HG02623 (cell line): Measurements from ENCODE around the gene FAM110D.

ENCODE experiments used
- ATAC-seq: cut with Tn5 transposase; IDR thresholded peaks from one replicate; pipeline ENCODE4 v1.9.1; 2021; ENCODE audit warnings: moderate library complexity; ENCODE audit not compliant: unreplicated experiment

Gene FAM110D

DNA sequence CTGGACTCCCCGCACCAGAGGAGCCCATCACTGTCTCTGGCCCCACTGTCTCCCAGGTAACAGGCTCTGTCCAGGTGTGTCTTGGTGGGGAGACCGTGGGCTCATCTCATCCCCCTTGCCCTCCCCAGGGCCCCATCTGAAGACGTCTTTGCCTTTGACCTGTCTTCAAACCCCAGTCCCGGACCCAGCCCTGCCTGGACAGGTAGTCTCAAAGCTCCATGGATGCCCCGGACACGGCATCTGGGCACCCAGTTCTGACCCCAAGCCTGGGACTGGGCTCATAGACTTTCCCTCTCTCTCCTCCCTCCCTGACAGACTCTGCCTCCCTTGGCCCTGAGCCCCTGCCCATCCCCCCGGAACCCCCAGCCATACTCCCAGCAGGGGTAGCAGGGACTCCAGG, 25.2 kb downstream of the FAM110D start:
- ATAC-seq: no peak

DNA sequence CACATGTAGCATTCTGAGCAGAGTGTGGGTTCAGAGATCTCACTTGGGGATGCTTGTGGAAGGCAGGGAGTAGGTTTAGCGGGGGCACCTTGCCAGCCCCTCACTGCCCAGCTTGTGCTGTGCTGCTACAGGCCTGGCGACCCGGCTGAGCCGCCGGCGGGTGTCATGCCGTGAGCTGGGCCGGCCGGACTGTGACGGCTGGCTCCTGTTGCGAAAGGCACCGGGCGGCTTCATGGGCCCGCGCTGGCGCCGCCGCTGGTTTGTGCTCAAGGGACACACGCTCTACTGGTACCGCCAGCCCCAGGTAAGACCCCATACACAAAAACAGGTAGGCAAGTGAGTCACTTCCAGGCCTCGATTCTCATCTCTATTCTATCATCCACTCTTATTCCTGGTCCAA, 26.0 kb downstream of the FAM110D start:
- ATAC-seq: no peak

DNA sequence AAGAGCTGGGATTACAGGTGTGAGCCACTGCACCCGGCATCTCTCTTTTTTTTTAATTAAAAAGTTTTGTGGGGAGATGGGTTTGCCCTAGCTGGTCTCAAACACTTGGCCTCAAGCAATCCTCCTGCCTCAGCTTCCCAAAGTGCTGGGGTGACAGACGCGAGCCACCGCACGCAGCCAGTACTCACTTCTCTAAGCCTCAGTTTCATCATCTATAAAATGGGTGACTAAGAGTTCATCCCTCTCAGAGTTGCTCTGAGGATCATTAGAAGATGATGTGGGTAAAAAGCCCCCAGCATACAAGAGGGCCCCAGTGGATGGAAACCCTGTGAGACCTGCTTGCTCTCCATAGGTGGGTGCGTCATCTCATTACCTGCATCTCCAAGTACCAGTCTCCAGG, 29.0 kb downstream of the FAM110D start:
- no peak for ATAC-seq

DNA sequence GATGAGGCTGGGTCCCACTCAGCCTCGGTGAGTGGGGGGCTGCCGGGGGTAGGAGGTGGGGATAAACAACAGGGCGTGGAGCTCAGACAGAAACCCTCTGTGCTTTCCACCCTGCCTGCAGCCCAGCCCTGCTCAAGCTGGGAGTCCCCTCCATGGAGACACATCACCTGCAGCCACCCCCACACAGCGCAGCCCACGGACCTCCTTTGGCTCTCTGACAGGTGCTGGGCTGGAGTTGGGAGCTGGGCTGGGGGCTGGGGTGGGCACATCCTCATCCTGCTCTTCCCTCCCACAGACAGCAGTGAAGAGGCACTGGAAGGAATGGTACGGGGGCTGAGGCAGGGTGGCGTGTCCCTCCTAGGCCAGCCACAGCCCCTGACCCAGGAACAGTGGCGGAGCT, 29.6 kb downstream of the FAM110D start:
- ATAC-seq: no peak

DNA sequence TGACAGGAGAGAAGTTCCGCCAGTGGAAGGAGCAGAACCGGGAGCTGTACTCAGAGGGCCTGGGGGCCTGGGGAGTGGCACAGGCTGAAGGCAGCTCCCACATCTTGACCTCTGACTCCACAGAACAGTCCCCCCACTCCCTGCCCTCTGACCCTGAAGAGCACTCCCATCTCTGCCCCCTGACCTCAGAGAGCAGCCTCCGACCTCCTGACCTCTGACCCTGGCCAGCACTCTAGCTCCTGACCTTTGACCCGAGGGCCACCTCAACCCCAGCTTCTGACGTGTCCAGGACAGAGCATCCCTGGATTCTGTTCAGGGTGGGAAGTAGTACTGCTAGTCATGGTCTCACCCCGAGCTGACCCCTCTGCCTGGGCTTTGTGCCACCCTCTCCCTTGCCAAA, 30.5 kb downstream of the FAM110D start:
- ATAC-seq: no peak

DNA sequence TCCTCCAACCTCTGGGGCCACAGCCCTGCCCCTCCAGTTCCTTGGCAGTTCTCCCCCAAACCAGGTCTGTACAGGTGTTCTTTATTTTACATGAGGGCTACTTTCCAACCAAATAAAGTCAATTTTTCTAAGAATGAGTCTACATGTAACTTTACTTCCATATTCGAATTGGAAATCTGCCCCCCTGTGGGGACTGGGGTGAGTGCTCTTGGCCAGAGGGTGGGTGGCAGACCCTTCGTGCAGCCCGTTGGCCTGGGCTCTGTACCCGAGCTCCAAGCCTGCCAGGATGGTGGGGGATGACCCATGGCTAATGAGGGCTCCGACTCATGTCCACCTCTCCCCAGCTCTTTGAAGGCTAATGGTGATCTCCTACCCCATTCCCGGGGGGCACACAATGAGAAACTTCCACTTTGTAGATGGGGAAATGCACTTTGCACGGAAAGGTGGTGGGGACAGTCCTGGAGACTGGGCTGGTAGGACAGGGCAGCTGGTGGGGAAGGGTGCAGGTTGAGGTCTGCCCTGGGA, 30.9 kb downstream of the FAM110D start:
- no peak for ATAC-seq

DNA sequence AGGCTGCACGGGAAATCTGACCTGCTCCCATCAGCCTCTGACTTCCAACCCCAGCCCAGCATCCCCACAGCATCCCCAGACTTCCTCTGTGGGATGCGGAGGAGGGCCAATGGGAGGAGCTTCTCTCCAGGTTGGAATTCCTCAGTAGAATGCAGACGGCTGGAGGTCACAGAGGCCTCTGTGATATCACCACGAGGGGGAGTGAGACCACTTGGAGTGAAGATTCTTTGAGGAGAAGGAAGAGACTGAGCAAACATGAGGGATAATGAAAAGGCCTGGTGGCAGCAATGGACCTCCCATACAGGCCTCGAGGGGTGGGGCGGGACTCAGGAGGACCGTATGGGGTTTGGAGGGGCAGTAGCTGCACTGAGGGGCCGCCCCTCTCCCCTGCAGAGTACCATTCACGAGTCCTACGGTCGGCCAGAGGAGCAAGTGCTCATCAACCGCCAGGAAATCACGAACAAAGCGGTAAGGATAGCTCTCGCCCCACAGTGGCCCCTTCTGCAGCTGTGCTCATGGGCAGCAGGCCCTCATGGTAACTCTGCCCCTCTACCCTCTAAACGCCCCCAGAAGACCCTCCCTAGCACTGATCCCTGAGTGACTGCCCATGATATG, 31.6 kb downstream of the FAM110D start, which contains the start of gene CATSPER4:
CATSPER4 (plus strand) TSS at position 230 of the 615 bp plus-strand sequence; CDS start at position 256, 26 bp downstream.
- no peak for ATAC-seq

DNA sequence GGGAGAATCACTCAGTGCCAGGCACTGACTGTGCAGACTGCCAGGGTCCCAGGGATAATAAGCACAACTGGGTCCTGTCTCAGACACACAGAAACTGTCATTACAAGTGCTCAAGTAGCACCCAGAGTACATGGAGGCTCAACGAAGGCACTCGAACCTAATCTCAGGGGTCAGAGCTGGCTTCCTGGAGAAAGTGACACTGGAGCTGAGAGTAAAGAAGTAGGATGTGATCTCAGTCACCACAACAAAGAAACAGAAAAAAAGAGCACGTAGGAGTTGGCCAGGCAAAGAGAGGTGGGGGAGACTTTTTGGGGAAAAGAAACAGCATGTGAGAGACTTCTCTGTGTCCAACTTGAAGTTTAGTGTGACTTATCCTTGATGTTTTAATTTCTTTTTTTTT, 32.9 kb downstream of the FAM110D start:
- no peak for ATAC-seq

DNA sequence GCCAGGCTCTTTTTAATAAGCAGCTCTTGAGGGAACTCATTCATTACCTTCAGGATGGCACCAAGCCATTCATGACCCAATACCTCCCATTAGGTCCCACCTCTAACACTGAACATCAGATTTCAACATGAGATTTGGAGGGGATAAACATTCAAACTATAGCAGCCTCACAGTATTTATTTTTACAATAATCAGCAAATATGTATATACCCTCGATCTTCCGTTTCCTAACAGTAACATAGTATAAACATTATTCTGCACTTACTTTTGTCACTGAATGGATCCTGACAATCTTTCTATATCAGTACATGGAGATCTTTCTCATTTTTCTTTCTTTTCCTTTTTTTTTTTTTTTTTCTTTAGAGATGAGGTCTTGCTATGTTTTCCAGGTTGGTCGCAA, 36.9 kb downstream of the FAM110D start:
- no peak for ATAC-seq

DNA sequence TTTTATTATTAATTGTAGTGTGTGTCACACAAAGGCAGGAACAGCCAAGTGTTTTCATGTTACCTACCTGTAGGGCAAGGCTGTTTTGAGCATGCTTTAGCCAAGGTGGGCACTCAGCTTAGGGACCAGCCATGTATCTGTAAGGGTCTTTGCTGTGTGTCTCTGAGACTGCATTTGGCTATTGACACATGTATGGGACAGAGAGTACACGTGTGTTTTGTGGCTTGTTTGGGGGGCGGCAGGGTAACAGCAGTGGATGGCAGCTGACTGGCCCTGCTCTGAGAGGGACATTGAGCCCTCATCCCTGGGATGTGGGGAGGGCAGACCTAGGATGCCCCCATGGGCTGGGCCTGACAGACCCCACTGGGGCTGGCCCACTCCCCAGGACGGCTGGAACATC, 38.4 kb downstream of the FAM110D start:
- ATAC-seq: no peak

DNA sequence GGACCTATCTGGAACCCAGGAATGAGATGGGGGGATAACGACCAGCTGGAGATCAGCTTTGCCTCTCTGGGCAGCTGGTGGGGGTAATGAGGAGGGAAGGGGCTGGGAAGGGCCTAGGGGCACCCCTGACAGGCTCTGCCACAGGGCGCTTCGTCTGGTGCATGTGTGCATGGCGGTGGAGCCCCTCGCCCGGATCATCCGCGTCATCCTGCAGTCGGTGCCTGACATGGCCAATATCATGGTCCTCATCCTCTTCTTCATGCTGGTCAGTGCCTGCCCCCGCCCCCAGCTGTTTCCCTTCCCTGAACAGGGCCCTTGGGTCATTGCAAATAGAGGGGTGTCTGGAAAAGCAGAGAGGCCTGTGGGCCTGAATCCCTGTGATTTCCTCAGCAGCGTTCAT, 38.9 kb downstream of the FAM110D start:
- no peak for ATAC-seq

DNA sequence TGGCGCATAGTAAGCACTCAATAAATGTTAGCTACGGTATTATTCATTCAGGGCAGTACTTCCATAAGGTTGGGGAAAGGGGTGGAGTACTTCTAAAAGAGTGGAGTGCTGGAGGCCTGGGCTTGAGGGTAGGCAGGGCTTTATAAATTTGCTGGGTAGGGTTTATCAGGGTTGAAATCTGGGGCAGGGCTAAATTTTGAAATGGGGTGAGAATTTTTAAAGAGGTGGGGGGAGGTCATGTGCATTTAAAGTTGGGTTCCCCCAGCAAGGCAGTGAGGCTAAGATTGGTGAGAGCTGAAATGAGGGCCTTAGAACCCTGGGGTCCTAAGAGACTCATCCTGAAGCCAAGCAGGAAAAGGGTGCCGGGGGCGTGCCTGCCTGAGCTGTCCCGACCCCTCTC, 41.5 kb downstream of the FAM110D start:
- ATAC-seq: no peak

DNA sequence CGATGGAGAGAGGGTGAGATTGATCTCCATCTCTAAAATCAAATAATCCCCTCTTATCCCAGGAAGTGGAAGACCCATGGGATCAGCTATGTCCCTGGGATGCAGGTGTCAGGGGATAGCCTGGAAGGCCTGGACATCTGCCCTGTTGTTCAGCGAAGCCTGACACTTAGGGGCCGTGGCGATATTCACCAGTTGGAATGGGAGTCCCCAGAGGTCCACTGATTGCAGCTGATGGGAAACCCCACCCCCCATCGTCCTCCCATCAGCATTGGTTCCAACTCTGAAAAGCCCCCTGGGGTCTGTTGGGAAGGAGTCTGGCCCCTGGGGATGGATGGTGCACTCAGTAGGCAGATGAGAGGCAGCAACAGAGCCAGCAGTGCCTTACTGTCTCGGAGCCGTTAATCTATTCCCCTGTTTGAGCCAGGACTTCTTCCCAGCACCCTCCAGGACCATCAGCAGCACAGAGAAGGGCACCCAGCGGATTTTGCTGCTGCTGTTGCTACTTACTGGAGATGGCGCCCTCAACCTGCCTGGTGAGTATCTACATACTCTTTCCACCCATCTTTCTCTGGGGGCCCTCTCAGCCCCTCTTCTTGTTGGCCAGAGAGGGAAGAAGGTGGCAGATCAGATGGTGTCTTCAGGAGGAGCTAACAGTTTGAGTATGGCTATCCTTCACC, 44.9 kb downstream of the FAM110D start:
- no peak for ATAC-seq

DNA sequence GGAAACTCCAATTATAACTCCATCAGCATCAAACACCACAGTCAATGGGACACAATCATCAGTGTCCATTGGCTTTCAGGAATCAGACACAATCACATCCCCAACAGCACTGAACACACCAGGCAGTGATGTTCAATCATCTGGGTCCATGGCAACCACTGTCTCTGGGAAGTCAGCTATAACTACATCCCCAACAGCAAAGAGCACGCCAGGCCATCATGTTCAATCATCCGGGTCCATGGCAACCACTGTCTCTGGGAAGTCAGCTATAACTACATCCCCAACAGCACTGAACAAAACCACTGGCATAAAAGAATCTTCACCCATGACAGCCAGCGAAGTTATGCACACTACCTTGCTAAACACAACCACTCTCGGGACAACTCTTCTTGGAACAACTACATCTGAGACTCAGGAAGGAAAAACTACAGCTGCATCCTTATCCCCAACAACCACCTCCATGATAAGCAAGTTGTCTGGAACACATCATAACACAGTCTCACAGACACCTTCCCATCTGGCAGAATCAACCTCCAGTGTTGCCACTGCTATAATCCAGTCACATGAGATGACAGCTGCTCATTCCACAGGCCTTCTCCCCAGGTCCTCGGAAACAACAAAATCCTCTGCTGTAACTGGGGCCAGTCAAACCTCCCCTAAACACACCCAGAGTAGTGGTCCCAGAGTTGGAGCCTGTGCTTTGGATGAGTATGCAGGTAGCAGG, 51.4 kb downstream of the FAM110D start:
- ATAC-seq: no peak

DNA sequence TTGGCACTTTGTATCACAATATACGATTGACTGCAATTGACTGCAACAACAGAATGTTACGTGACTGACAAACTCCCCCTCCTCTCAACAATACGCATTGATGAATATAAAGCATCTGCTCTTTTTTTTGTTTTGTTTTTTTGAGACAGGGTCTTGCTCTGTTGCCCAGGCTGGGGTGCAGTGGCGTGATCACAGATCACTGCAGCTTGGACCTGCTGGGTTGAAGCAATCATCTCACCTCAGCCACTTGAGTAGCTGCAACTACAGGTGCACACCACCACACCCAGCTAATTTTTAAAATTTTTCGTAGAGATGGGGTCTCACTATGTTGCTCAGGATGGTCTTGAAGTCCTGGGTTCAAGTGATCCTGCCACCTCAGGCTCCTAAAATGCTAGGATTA, 53.8 kb downstream of the FAM110D start:
- ATAC-seq: no peak

DNA sequence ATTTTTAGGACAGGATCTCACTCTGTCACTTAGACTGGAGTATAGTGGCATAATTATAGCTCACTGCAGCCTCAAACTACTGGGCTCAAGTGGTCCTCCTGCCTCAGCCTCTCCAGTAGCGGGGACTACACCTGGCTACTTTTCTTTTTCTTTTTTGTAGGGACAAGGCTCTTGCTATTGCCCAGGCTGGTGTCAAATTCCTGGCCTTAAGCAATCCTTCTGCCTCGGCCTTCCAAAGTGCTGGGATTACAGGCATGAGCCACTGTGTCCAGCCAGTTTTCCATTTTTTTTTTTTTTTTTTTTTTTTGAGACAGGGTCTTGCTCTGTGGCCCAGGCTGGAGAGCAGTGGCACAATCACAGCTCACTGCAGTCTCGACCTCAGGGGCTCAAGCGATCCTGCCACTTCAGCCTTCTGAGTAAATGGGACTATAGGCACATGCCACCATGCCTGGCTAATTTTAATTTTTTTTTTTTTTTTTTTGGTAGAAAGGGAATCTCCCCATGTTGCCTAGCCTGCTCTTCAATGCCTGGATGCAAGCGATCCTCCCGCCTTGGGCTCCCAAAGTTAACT, 54.5 kb downstream of the FAM110D start:
- no peak for ATAC-seq
